ENCODE data around the gene RAB5IF.

RAB5IF gene

DNA sequence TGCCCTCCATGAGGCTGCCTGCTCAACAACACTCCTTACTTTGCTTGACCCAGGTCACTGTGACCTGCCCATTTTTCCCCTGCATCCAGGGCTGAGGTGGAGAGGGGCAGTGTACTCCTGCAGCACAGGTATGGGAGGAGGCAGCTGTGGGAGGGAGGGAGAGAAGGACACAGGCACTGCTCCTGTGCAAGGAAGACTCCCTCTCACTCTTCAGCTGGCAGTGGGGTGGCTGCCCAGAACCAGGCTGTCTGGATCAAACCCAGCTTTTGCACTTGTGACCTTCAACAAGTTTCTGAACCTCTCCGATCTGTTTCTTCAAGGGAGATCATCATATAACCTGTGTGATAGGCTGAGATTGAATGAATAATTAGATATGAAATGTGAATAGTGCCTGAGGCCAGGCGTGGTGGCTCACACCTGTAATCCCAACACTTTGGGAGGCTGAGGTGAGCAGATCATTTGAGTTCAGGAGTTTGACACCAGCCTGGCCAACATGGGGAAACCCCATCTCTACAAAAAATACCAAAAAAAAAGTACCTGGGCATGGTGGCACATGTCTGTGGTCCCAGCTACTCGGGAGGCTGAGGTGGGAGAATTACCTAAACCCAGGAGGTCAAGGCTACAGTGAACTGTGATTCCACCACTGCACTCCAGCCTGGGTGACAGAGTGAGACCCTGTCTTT lies 18.1 kb upstream of the RAB5IF start:
- H3K4me3 ChIP-seq (ENCODE audit: low read depth, low read length): no peak overlapping the region
- TF ChIP-seq, protein P1, sequence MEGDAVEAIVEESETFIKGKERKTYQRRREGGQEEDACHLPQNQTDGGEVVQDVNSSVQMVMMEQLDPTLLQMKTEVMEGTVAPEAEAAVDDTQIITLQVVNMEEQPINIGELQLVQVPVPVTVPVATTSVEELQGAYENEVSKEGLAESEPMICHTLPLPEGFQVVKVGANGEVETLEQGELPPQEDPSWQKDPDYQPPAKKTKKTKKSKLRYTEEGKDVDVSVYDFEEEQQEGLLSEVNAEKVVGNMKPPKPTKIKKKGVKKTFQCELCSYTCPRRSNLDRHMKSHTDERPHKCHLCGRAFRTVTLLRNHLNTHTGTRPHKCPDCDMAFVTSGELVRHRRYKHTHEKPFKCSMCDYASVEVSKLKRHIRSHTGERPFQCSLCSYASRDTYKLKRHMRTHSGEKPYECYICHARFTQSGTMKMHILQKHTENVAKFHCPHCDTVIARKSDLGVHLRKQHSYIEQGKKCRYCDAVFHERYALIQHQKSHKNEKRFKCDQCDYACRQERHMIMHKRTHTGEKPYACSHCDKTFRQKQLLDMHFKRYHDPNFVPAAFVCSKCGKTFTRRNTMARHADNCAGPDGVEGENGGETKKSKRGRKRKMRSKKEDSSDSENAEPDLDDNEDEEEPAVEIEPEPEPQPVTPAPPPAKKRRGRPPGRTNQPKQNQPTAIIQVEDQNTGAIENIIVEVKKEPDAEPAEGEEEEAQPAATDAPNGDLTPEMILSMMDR (IDR thresholded peaks at IDR 0.05; ENCODE audit: borderline replicate concordance, insufficient read depth, low read depth, low read length): no peak

- H3K4me3 ChIP-seq (ENCODE audit: low read depth, low read length): no peak overlapping the region
- TF ChIP-seq, protein P1 (IDR thresholded peaks at IDR 0.05; ENCODE audit: borderline replicate concordance, insufficient read depth, low read depth, low read length): no peak
Measured at GRCh38 chr20:36591281-36591680, 14.3 kb upstream of the RAB5IF start.

GRCh38 chr20:36591854-36592641 lies 13.5 kb upstream of the RAB5IF start:
- no peak overlapping the region for H3K4me3 ChIP-seq (ENCODE audit: low read depth, low read length)
- TF ChIP-seq, protein P1 (IDR thresholded peaks at IDR 0.05; ENCODE audit: borderline replicate concordance, insufficient read depth, low read depth, low read length): no peak

- H3K4me3 ChIP-seq (ENCODE audit: low read depth, low read length): no peak overlapping the region
- TF ChIP-seq, protein P1 (IDR thresholded peaks at IDR 0.05; ENCODE audit: borderline replicate concordance, insufficient read depth, low read depth, low read length): no peak
Measured at GRCh38 chr20:36593347-36593929, 12.1 kb upstream of the RAB5IF start.

DNA sequence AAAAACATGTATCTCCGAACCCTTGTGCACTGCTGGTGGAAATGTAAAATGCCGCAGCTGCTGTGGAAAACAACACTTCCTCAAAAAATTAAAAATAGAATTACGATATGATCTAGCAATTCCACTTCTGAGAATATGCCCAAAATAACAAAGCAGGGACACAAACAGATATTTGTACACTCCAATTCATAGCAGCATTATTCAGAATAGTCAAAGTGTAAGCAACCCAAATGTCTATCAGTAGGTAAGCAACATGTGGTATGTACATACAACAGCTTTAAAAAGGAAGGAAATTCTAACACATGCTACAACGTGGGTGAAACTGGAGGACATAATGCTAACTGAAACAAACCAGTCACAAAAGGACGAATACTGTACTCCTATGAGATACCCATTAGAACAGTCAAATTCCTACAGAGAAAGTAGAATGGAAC lies 5.7 kb upstream of the RAB5IF start:
- H3K4me3 ChIP-seq (ENCODE audit: low read depth, low read length): no peak overlapping the region
- TF ChIP-seq, protein P1 (IDR thresholded peaks at IDR 0.05; ENCODE audit: borderline replicate concordance, insufficient read depth, low read depth, low read length): no peak

- H3K4me3 ChIP-seq (ENCODE audit: low read depth, low read length): no peak overlapping the region
- TF ChIP-seq, protein P1 (IDR thresholded peaks at IDR 0.05; ENCODE audit: borderline replicate concordance, insufficient read depth, low read depth, low read length): no peak
Measured at GRCh38 chr20:36601540-36601939, 4.0 kb upstream of the RAB5IF start.
